GM18498 (cell line): ENCODE results near the gene PTGES3L.
"Not testable (repeated sequence)": the region's sequence is repeated elsewhere in the genome, so short reads cannot be mapped to it uniquely, and the experiment has no call there.

Source experiments
- ATAC-seq: cut with Tn5 transposase; IDR thresholded peaks from one replicate; pipeline ENCODE4 v1.9.1; 2021; ENCODE audit warnings: mild to moderate bottlenecking, moderate library complexity; ENCODE audit not compliant: unreplicated experiment

The PTGES3L gene

GRCh38 chr17:43014649-43015542 lies 35.0 kb upstream of the PTGES3L start:
- no peak for ATAC-seq

GRCh38 chr17:43014020-43014648 lies 34.3 kb upstream of the PTGES3L start:
- ATAC-seq, result no peak

GRCh38 chr17:43013296-43013695 lies 33.4 kb upstream of the PTGES3L start:
- no peak for ATAC-seq

- no peak for ATAC-seq
Observed at GRCh38 chr17:43011728-43012472, 32.0 kb upstream of the PTGES3L start.

- ATAC-seq, result no peak
Observed at GRCh38 chr17:43010667-43011308, 30.9 kb upstream of the PTGES3L start.

GRCh38 chr17:43006639-43007551 lies 27.0 kb upstream of the PTGES3L start, which contains the start of gene IFI35:
TSS of gene IFI35 (plus strand) at chr17:43006784. CDS start at chr17:43006948, 164 bp downstream.
- peak; percentile 88 for ATAC-seq

GRCh38 chr17:43003542-43004172 lies 23.8 kb upstream of the PTGES3L start:
- ATAC-seq, result no peak

- not testable (repeated sequence) for ATAC-seq
Observed at GRCh38 chr17:43000894-43001293, 21.0 kb upstream of the PTGES3L start.

GRCh38 chr17:42999003-42999525 lies 19.2 kb upstream of the PTGES3L start:
- no peak for ATAC-seq

GRCh38 chr17:42997984-42998938 lies 18.4 kb upstream of the PTGES3L start, which contains the start of gene RPL27:
TSS of gene RPL27 (plus strand) at chr17:42998419. CDS start at chr17:42998751, 332 bp downstream.
- ATAC-seq, result peak; percentile 92

- ATAC-seq, result no peak
Observed at GRCh38 chr17:42997390-42997983, 17.6 kb upstream of the PTGES3L start.

GRCh38 chr17:42993913-42994312 lies 14.0 kb upstream of the PTGES3L start:
- not testable (repeated sequence) for ATAC-seq

GRCh38 chr17:42992872-42993271 lies 13.0 kb upstream of the PTGES3L start:
- ATAC-seq, result no peak

- ATAC-seq, result no peak
Observed at GRCh38 chr17:42991471-42991870, 11.6 kb upstream of the PTGES3L start.

- no peak for ATAC-seq
Observed at GRCh38 chr17:42989726-42990652, 10.1 kb upstream of the PTGES3L start.

GRCh38 chr17:42989141-42989540 lies 9.3 kb upstream of the PTGES3L start:
- ATAC-seq, result no peak
